ENCODE measurements around the gene CYFIP2. TPM values are rescaled to one million over a fixed set of nuclear protein-coding genes. Genes with fewer than 3 reads are reported as not detected.

The CYFIP2 gene
- total RNA-seq, 1 donor from 2014 or later = 2.1 TPM

DNA sequence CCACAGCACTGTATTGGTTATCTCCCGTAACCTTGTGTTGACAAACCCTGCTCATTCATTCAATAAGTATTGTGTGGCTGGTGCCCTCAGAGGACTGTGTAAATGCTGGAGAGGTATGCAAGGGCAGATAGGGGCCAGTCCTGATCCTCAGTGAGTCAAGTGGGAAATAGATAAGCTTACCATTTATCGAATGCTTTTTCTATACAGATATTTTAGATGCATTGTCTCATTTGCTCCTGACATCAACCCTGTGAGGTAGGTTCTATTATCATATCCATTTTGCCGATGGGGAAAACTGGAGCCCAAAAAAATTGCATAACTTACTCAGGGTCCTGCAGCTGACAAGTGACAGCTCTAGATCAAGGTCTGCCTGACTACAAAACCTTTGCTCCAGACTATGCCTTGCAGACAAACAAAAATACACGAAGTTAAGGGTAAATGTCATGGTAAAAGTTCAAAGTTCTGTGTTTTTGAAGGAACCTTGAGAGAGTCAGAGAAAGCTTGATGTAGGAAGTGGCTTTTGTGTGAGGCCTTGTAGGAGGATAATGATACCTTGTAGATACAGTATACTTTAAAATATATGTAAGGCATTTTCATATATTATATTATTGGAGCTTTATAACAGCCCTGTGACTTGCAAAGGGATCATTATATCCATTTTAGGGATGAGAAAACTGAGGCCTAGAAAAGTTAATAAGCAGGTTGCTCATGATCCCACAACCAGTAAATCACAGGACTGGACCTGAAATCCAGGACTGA lies 22.7 kb downstream of the CYFIP2 start:
- ATAC-seq = no peak

DNA sequence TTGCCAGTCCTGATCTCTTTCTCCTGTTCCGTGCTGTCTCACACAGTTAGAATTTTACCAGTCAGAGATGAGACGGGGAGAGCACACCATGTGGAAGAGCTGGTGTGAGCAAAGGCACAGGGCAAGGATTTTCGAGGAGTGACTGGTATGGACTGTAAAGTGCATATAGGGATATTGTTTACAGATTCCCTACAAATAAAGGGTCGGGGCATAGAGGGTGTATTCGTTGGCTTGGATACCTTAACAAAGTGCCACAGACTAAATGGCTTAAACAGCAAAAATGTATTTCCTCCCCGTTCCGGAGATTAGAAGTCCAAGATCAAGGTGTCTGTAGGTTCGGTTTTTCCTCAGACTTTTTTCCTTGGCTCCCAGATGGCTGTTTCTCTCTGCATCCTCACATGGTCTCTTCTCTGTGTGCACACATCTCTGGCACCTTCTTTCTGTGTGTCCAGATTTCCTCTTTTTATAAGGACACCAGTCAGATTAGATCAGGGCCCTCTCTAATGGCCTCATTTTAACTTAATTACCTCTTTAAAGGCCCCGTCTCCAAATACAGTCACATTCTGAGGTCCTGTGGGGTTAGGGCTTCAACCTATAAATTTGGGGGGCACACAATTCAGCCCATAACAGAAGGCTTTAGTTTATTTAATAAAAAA lies 23.4 kb downstream of the CYFIP2 start:
- ATAC-seq = no peak

DNA sequence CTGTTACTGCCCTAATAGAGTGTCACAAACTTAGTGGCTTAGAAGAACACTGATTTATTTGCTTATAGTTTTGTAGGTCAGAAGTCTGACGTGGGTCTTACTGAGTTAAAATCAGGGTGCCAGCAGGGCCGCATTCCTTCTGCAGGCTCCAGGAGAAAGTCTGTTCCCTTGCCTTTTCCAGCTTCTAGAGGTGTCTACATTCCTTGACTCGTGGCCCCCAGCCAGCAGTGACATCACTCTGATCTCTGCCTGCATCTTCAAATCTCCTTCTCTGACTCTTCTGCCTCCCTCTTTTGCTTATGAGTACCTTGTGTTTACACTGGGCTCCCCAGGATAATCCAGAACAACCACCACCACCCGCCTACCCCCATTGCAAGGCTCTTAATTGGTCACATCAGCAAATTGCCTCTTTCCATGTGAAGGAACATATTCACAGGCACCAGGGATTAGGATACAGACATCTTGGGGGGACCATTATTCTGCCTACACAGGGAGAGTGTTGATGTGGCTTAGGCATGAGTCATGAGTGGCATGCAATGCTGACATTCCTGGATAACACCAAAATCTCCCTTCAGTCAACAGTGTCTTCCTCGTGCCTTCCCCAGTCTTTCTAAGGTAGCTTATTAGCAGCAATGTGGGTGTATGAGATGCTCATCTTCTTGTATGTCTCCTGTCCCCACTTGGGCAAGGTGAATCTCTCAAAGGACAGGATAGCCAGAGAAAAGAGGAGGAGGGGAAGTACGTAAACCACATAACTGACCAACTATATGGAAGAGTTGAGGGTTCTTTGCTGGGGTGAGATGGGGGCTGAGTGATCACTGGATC lies 24.4 kb downstream of the CYFIP2 start:
- no peak for ATAC-seq

DNA sequence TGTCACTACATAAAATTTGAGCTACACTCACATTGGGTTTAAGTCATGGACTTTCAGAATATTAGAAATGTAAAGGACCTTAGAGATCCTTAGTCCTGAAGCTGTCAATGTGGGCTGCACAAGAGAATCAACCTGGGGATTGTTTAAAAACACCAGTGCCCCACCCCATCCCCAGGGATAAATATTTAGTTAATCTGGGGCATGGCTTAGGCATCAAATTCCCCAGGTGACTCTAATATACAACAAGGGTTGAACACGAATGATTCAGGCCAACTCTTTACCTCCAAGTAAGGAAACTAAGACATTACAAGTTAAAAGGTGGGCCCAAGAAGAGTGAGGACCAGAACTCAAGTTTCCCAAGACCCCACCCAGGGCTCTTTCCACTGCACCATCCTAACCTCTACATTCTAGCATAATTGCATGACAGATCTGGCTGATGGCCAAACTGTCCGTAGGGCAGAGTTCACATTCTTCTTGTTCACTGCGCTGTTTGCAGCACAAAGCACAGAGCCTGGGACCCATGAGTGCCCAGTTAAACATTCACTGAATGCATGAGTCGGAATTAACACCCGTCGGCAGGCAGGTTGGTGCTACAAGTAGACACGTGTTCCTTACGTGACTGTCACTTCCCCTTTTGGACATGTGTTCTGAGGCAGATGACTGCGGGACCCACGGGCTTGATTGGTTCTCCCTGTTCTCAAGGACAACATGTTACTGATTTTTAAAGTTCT lies 25.2 kb downstream of the CYFIP2 start:
- peak; percentile 22 for ATAC-seq

DNA sequence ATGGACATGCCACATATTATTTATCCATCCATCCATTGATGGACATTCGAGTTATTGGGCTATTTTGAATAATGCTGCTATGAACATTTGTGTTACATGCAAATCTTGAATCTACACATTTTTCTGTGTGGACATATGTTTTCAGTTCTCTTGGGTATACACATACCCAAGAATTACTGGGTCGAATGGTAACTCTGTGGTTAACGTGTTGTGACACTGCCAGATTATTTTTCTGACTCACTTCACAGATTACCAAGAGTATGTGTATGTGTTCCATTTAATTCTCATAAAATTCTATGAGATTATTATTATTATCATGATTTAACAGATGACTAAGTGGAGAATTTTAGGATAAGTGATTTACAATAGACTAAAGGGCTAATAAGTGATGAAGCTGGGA lies 26.7 kb downstream of the CYFIP2 start:
- no peak for ATAC-seq

DNA sequence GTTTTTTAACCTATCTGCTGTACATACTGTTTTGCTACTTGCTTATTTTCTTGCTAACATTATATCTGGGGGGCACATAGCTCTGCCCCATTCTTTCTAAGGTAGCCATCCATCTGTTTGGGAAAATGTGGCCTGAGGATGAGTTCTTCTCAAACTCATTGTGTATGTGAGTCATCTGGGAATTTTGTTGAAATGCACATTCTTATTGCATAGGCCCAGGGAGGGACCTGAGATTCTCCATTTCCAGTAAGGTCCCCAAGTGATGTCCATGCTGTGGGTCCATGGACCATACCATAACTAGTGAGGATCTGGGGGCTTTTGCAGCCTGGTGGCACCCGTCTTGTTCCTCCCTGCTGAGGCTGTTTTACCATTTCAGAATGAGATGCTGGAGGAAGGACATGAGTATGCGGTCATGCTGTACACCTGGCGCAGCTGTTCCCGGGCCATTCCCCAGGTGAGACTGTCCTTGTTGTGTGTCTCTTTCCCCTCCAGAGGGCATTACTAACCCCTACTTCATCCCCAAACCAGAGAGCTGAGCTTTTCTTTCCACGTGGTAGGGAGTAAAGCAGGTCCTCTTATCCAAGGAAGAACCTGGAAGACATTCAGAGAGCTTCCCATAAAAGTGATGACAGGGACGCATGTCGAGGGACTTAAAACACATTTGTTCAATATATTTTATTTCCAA lies 28.6 kb downstream of the CYFIP2 start:
- no peak for ATAC-seq

DNA sequence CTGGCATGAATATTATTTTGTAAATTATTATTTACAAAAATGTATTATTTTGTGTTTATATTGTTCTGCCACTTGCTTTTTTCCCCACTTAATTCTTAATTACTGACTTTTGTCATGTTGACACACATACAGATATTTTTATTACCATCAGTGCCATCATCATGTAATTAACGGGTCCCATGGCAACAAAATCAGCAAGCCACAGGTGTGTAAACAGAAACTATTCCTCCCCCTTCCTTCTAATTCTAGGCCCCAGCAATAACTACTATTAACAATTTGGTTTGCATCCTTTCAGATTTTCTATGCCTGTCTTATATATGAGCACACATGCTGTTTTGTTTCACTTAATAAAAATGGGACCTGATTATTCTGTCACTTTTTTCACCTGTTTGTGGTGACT lies 29.3 kb downstream of the CYFIP2 start:
- no peak for ATAC-seq

DNA sequence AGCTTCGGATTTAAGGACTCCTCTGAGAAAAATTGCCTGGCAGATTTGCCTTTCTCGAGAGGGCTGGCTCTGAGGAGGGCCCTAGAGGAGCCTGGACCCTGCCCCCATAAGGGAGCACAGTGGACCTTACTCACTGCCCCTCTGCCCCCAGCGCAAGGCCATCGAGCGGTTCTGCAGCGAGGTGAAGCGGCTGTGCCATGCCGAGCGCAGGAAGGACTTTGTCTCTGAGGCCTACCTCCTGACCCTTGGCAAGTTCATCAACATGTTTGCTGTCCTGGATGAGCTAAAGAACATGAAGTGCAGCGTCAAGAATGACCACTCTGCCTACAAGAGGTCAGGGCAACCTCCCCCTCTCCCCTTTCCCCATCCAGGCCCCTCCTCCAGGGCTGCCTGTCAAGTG lies 34.6 kb downstream of the CYFIP2 start:
- ATAC-seq = no peak

DNA sequence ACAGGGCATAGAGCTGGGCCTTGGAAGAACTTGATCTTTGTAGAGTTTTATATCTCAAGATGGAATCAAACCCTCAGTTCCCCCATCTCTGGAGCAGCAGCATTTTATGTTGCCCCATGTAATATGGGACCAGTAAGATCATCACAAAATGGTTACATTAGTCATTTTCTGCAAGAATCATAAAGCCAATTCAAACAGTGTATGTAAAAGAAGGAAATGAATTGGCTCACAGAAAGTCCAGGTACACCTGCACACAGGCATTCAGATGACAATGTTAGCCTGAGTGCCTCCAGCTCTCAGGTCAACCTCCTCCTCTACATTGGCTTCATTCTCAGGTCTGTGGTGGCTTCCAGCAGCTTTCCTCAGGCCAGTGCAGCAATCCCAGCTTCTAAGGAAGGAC lies 35.1 kb downstream of the CYFIP2 start:
- ATAC-seq = no peak

DNA sequence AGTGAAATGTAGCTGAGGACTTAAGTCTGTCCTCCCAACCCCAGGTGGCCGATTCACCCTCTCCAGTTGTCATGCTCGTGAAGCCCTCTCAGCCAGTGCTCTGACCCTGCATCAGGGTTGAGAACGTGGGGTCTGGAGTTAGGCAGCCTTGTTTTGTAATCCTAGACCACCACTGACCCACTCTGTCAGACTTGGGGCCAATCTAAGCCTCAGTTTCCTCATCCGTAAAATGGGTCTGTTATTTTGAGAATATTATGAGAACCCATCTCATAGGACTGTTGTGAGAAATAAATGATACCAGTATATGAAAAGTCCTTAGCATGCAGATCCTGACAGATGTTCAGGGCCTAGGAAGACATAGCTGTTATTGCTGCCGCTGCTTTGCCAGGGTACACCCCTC lies 37.1 kb downstream of the CYFIP2 start:
- no peak for ATAC-seq

DNA sequence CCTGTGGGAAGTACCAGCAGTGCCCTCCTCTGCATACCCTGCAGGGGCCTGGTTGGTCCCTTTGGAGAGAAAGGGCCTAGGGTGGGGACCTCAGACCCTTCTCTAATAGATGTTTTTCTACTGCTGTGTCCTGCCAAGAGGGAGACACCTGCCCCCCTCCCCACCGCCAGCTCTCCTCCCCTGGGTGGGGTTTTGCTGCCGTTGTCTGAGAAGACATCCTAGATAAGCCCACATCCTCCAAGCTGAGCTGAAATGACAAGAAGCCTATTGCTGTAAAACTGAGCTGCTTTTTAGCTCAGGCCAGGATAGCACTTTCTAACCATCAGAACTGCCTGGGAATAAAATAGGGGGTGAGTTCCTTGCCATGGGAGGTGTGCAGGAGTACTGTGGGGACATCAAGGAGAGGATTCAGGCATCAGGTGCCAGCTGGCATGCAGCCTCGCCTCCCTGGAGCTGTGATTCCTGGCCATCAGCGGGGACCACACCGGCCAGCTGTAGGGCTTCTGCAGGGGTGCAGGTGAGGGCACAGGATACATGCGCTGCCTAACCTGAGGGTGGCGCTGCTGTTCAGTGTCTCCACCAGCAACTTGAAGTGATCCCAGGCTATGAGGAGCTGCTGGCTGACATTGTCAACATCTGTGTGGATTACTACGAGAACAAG lies 37.9 kb downstream of the CYFIP2 start:
- no peak for ATAC-seq

DNA sequence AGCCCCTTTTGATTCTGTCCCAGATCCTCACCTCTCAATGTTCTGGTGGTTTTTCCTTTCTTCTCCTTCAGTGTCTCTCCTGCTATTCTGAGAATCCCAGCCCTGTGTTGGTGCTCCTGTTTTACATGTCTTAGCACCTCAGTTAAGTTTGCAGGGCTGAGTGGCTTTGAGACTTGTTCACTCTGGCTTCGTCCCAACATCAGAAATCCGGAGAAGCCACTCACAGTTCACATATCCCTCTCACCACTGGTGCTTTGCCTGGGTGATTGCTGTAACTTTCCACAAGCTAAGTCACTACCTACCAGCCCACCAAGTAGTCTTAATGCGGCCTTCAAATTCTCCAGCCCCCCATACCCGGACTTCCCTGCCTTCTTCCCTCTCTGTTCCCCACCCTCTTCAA lies 40.2 kb downstream of the CYFIP2 start:
- no peak for ATAC-seq

DNA sequence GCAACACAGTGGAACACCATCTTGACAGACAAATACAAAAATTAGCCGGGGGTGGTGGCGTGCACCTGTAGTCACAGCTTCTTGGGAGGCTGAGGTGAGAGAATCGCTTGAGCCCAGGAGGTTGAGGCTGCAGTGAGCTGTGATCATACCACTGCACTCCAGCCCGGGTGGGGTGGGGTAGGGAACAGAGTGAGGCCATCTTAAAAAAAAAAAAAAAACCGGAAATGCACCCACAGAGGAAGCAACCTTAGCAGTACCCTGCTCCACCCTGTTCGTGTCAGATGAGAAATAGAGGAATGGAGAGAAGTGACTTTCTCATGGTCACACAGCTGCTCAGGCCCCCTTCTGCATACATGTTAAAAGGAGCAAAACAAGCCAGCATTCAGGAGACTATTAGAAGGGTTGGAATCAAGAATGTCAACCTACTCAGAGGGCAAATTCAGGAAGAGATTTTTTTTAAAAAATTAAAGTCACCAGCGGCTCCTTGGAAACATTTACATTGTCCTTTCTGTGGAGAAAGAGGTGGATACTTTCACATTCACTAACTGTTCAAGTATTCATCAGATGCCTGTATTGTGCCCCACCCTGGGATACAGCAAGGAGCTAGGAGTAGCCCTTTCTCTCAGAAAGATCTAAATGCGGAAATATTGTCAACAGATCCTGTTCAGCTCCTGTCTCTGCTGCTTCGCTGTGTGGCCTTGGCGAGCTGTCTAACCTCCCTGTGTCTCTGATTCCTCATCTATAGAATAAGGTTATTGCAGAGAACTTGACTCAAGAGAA lies 41.0 kb downstream of the CYFIP2 start:
- no peak for ATAC-seq

DNA sequence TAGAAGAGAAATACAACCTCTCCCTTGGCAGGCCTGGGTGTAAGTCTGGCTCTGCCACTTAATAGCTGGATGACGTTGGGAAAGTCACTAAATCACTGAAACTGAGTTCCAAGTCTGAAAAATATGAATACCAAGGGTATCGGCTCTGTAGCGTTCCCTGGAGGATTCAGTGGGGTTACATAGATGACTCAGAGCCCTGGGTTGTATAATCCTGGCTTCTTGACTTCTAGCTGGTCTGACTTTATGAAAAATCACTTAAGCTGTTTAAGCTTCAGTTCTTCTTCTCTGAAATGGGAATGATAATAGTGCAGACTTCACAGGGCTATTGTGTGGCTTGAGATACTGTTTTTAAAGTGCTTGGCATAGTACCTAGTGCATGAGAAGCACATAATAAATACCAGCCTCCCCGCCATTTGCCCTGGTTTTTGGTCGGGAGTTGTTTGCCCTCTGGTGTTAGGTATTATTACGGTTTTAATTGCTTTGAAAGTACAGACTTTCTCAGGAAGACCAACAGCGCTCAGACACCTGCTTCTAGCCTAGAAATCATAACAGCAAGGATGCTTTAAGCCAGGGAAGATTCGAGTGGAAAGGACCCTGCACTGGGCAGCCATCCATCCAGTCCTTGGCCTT lies 43.0 kb downstream of the CYFIP2 start:
- ATAC-seq = no peak

DNA sequence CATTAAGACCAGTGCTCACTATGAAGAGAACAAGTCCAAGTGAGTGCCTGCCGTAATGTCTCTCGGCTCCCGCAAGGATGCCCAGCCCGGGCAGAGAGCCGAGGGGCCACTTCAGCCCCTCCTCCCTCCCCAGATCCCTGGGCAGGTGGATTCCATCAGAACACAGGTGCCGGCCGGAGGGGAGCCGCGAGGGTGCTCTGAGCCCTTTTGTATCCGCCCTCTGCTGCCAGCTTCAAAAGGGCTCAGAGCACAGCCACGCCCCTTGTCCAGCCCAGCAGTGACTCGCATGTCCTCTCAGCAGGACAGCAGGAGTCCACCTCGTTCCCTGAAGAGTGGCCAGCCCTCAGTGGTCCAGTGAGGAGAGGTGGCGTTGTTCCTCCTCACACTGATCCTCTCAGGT lies 43.9 kb downstream of the CYFIP2 start:
- ATAC-seq = no peak

DNA sequence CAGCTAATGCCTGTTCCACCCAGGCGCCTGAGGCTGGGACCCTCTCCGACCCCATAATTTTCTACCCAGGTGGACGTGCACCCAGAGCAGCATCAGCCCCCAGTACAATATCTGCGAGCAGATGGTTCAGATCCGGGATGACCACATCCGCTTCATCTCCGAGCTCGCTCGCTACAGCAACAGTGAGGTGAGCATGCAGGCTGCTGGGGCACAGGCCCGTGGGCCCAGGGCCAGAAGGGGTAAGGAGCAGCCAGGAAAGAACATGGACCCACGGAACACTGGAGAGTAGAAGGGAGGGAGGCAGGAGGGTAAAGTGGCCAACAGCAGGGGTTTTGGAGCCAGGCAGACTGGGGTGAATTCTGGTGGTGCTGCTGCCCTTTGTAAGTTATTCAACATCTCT lies 45.7 kb downstream of the CYFIP2 start:
- ATAC-seq = no peak

DNA sequence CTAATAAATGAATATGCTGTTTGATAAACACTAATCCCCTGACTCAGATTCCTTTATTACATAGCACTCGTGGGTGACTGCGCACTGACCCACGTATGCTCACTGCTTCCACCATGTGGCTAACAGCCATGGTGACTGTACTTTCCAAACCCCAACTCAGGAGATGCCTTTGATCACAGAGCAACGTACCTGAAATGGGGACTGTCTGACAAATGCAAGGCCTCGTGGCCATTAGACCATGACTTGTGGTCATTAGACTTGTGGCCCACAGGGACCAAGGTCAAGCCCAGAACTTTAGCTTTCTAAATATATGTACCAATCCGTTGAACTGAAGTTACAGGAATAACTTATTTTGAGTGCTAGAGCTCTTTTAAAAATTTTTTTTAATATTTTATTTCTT lies 46.6 kb downstream of the CYFIP2 start:
- ATAC-seq = peak; percentile 88

DNA sequence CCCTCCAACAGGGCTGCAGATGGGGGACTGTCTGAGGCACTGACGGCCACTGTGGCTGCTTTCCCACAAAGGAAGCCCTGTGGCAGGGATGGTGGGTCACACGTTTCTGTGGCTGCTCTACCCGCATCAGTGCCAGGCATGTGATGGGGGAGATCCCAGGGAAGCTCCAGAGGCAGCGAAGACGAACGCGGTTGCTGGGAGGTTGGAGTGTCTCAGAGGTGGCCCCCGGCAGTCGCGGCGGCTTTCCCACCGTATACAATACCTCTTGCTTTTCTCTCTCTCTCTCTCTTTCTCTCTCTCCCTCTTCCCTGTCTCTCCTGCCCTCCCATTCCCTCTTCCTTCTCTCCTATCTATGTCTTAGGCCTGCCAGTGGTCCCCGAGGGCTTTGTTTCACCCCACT lies 56.7 kb downstream of the CYFIP2 start:
- ATAC-seq = no peak

DNA sequence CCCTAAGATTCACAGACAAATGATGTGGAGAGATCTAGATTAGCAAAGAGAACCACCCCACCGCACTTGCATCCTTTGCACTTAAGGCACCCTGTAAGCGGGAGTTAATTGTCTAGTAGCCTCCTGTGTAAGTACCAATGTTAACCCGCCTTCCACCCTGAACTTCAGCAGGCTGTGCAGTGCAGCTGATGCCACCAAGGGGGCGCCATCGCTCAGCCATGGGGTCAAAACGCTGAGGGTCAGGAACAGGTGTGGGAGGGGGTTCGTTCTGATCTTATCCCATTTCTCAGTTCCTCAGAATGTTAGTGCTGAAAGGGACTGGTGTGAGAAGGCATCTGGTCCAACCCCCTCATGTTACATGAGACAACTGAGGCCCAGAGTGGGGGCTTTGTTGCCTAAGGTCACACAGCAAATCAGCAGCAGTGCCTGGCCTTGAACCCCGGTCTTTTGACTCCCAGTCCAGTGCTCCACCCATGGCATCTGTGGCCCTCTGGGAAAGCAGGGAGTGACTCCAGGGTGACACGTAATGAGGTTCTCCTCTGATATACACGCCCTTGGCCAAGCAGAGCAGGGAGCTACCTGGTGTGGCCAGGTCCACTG lies 57.3 kb downstream of the CYFIP2 start:
- ATAC-seq = no peak

DNA sequence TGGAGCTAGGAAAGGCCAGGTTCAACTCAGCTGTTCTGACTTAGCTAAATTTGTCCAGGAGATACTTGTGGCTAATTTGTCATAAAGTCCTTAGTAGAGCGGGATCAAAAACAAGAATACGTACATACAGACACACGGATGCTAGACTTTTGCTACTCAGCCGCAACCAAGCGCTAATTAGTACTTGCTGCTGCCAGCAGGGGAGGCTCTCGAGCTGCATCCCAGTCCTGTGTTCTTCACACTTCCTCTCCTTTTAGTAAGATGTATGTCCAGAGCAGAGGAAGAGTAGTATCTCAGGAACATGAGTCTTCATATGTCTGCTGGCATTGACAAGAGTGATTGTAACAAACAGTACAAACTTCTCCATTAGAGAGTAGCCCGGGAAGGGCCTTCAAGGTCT lies 58.3 kb downstream of the CYFIP2 start:
- no peak for ATAC-seq
